ENCODE results near the gene DARS1. TPM values are rescaled to one million over a fixed set of nuclear protein-coding genes. Genes with fewer than 3 reads are reported as not detected.
A peak's percentile ranks its signal among the peaks of the same experiment; 100 is the strongest.

DARS1 gene
- total and polyA plus RNA-seq, 2 of the 13 experiments (the other 11 are each of a cell fraction or from before 2014, with no cell fraction given): 149 to 230 TPM

- TF ChIP-seq POLR2AphosphoS2 (IDR thresholded peaks at IDR 0.05; ENCODE audit: low read depth, low read length) (no peak), PATZ1 (CRISPR knock-in tag; IDR thresholded peaks at IDR 0.05) (0 out of 2 replicates have a peak, but pooled peaks have one; percentile 17), KDM2A (CRISPR knock-in tag; IDR thresholded peaks at IDR 0.05; ENCODE audit: borderline replicate concordance, low read depth) (peak; percentile 32; the same call in 1 of the 2 replicates), ZBTB37 (CRISPR knock-in tag; IDR thresholded peaks at IDR 0.05) (no peak), RFX5 (IDR thresholded peaks at IDR 0.05; ENCODE audit: low read depth, low read length) (no peak), MED1 (CRISPR knock-in tag; IDR thresholded peaks at IDR 0.05) (0 out of 2 replicates have a peak, but pooled peaks have one; percentile 26), TMF1 (CRISPR knock-in tag; IDR thresholded peaks at IDR 0.05; ENCODE audit: low read depth) (peak; percentile 98), ZFP90 (CRISPR knock-in tag; IDR thresholded peaks at IDR 0.05; ENCODE audit: borderline replicate concordance) (peak; percentile 61; the same call in 1 of the 2 replicates), TCF7L2 (IDR thresholded peaks at IDR 0.05; ENCODE audit: low read depth, low read length) (no peak), CENPT (CRISPR knock-in tag; IDR thresholded peaks at IDR 0.05; ENCODE audit: low read depth) (peak; percentile 74; the same call in 1 of the 2 replicates), REPIN1 (CRISPR knock-in tag; IDR thresholded peaks at IDR 0.05; ENCODE audit: borderline replicate concordance, low read depth) (peak; percentile 71), ZNF724P (CRISPR knock-in tag; IDR thresholded peaks at IDR 0.05; ENCODE audit: borderline replicate concordance) (0 out of 2 replicates have a peak, but pooled peaks have one; percentile 74), MZF1 (CRISPR knock-in tag; IDR thresholded peaks at IDR 0.05; ENCODE audit: borderline replicate concordance) (no peak), CCDC6 (CRISPR knock-in tag; IDR thresholded peaks at IDR 0.05) (peak; percentile 44; the same call in 1 of the 2 replicates), CSRNP1 (CRISPR knock-in tag; IDR thresholded peaks at IDR 0.05) (peak; percentile 97), PBX3 (CRISPR knock-in tag; IDR thresholded peaks at IDR 0.05; ENCODE audit: borderline replicate concordance) (no peak), JUNB (CRISPR knock-in tag; IDR thresholded peaks at IDR 0.05; ENCODE audit: borderline replicate concordance) (peak; percentile 73), ZSCAN30 (CRISPR knock-in tag; IDR thresholded peaks at IDR 0.05) (no peak), POLR2A (IDR thresholded peaks at IDR 0.05; ENCODE audit: insufficient read depth in 1 of 2, low read depth in 2 of 2, low read length in 2 of 2) (0 out of 4 replicates have a peak, but pooled peaks of 1 of the 2 experiments have one; percentile 18), EED (CRISPR knock-in tag; IDR thresholded peaks at IDR 0.05) (peak; percentile 73; the same call in 1 of the 2 replicates), FIP1L1 (IDR thresholded peaks at IDR 0.05; ENCODE audit: borderline replicate concordance, insufficient read depth, low read depth, low read length) (no peak), ZNF317 (CRISPR knock-in tag; IDR thresholded peaks at IDR 0.05) (no peak), ZBTB20 (CRISPR knock-in tag; IDR thresholded peaks at IDR 0.05; ENCODE audit: borderline replicate concordance, low read depth) (no peak), ZSCAN29 (CRISPR knock-in tag; conservative IDR thresholded peaks at IDR 0.05) (no peak)
Measured at GRCh38 chr2:135876066-135876711, 109.2 kb downstream of the DARS1 start, which contains the start of gene MCM6 (continued).
